H1 (cell line): ENCODE results near the gene CSF2. TPM values are rescaled to one million over a fixed set of nuclear protein-coding genes. Genes with fewer than 3 reads are reported as not detected.

Experiments
- CTCF ChIA-PET: fragments of 300-600 bp; sonication (Branson Sonifier 250); formaldehyde crosslinking; loops from one replicate; lab custom pipeline; 2021; ENCODE audit not compliant: partially characterized antibody; lab: Charles Lee
- POLR2A ChIA-PET: fragments of 300-600 bp; sonication (Branson Sonifier 250); formaldehyde crosslinking; loops from one replicate; lab custom pipeline; 2021; ENCODE audit warnings: inconsistent platforms; ENCODE audit not compliant: partially characterized antibody; lab: Charles Lee
- DNase-seq, 2 experiments: peaks; one replicate each; pipeline versions ENCODE4 v3.0.0 to v3.0.0-alpha.2; 2010 to 2022; ENCODE audit warnings: low spot score in 2 of 2, low read depth in 1 of 2, mixed read lengths in 1 of 2
- FAIRE-seq: peaks from 2 replicates; lab custom pipeline; 2011; peaks lifted over from hg19 to GRCh38; lab: Jason Lieb, UNC
- H2AFZ ChIP-seq: 2 replicates; pipeline ENCODE4 v1.8.1; 2012; ENCODE audit warnings: low read length, inconsistent platforms
- H2AK5ac ChIP-seq: 2 replicates; pipeline ENCODE4 v1.6.1; 2013; ENCODE audit warnings: low read depth, low read length
- H2BK120ac ChIP-seq: replicated peaks from 2 replicates; pipeline ENCODE3; 2013; ENCODE audit warnings: low read depth, low read length, inconsistent platforms
- H2BK12ac ChIP-seq: 2 replicates; pipeline ENCODE4 v1.6.1; 2013; ENCODE audit warnings: low read depth, low read length
- H2BK15ac ChIP-seq: 2 replicates; pipeline ENCODE4 v1.6.1; 2013; ENCODE audit warnings: low read length
- H2BK20ac ChIP-seq: 2 replicates; pipeline ENCODE4 v1.6.1; 2013; ENCODE audit warnings: low read length
- H2BK5ac ChIP-seq: 2 replicates; pipeline ENCODE4 v1.6.1; 2013; ENCODE audit warnings: low read depth, low read length
- H3K14ac ChIP-seq: 2 replicates; pipeline ENCODE4 v1.6.1; 2013; ENCODE audit warnings: inconsistent platforms; ENCODE audit not compliant: insufficient read length
- H3K18ac ChIP-seq: 2 replicates; pipeline ENCODE4 v1.6.1; 2013; ENCODE audit warnings: low read length; ENCODE audit errors: extremely low read depth
- H3K23ac ChIP-seq: 2 replicates; pipeline ENCODE4 v1.6.1; 2013; ENCODE audit warnings: inconsistent platforms; ENCODE audit not compliant: insufficient read length
- H3K23me2 ChIP-seq: 2 replicates; pipeline ENCODE4 v1.6.1; 2013; ENCODE audit warnings: low read depth, low read length
- H3K27ac ChIP-seq: 2 replicates; pipeline ENCODE4 v1.6.1; 2011; ENCODE audit warnings: low read depth, low read length, inconsistent platforms
- H3K27me3 ChIP-seq, 4 experiments: replicated peaks in 1 of 4; 1 replicate in 1 of 4; 2 replicates in 3 of 4; pipeline versions ENCODE4 v1.6.1 to v1.8.1; 2011 to 2013; ENCODE audit warnings: low read length in 3 of 4, mild to moderate bottlenecking in 3 of 4, inconsistent platforms in 2 of 4, mixed read lengths in 2 of 4, moderate library complexity in 1 of 4; ENCODE audit not compliant: control insufficient read depth in 3 of 4, insufficient read depth in 3 of 4; ENCODE audit errors: extremely low read depth in 1 of 4
- H3K36me3 ChIP-seq, 4 experiments: 2 replicates each; pipeline versions ENCODE4 v1.6.1 to v1.8.1; 2011 to 2013; ENCODE audit warnings: mild to moderate bottlenecking in 4 of 4, low read length in 3 of 4, moderate library complexity in 2 of 4, control low read depth in 1 of 4, inconsistent platforms in 1 of 4; ENCODE audit not compliant: insufficient read depth in 4 of 4, control insufficient read depth in 2 of 4
- H3K4ac ChIP-seq: replicated peaks from 2 replicates; pipeline ENCODE3; 2013; ENCODE audit warnings: low read length, low read depth, mixed read lengths, inconsistent platforms; ENCODE audit not compliant: insufficient read length
- H3K4me1 ChIP-seq, 4 experiments: replicated peaks in 1 of 4; 1 replicate in 1 of 4; 2 replicates in 3 of 4; pipeline versions ENCODE4 v1.6.1 to v1.8.1; 2011 to 2013; ENCODE audit warnings: low read length in 3 of 4, inconsistent platforms in 2 of 4, mixed read lengths in 1 of 4; ENCODE audit not compliant: insufficient read depth in 4 of 4, control insufficient read depth in 3 of 4
- H3K4me2 ChIP-seq, 2 experiments: 2 replicates each; pipeline versions ENCODE4 v1.6.1 to v1.8.1; 2011 to 2013; ENCODE audit warnings: low read depth in 2 of 2, low read length in 2 of 2, control low read depth in 1 of 2, inconsistent platforms in 1 of 2, mild to moderate bottlenecking in 1 of 2; ENCODE audit not compliant: insufficient read depth in 1 of 2
- H3K4me3 ChIP-seq, 4 experiments: fragments of 200-600, 300-600 bp in 1 of 4; sonication (generic), shearing (Covaris generic), sonication (Bioruptor Twin) in 1 of 4; 2 replicates each; pipeline versions ENCODE4 v1.5.1 to v1.8.1; 2011 to 2016; ENCODE audit warnings: low read length in 4 of 4, low read depth in 3 of 4, control low read depth in 2 of 4, inconsistent platforms in 2 of 4, mild to moderate bottlenecking in 2 of 4, mixed read lengths in 1 of 4, moderate library complexity in 1 of 4; ENCODE audit not compliant: insufficient read depth in 2 of 4; ENCODE audit errors: extremely low read depth in 1 of 4
- H3K56ac ChIP-seq: replicated peaks from 2 replicates; pipeline ENCODE3; 2013; ENCODE audit warnings: low read depth, mild to moderate bottlenecking, mixed read lengths, low read length, inconsistent platforms; ENCODE audit not compliant: insufficient read length
- H3K79me1 ChIP-seq: 2 replicates; pipeline ENCODE4 v1.6.1; 2013; ENCODE audit warnings: low read depth, low read length, control low read depth
- H3K79me2 ChIP-seq, 2 experiments: 2 replicates each; pipeline versions ENCODE4 v1.6.1 to v1.8.1; 2012 to 2013; ENCODE audit warnings: low read length in 2 of 2, mild to moderate bottlenecking in 2 of 2, inconsistent platforms in 1 of 2; ENCODE audit not compliant: insufficient read depth in 2 of 2, control insufficient read depth in 1 of 2
- H3K9ac ChIP-seq, 4 experiments: replicated peaks in 1 of 4; 1 replicate in 1 of 4; 2 replicates in 3 of 4; pipeline versions ENCODE4 v1.6.1 to v1.8.1; 2011 to 2013; ENCODE audit warnings: low read depth in 3 of 4, low read length in 3 of 4, control low read depth in 2 of 4, mild to moderate bottlenecking in 2 of 4, moderate library complexity in 2 of 4, inconsistent platforms in 1 of 4; ENCODE audit errors: extremely low read depth in 1 of 4
- H3K9me3 ChIP-seq, 2 experiments: 2 replicates each; pipeline versions ENCODE4 v1.6.1 to v1.8.1; 2012 to 2013; ENCODE audit warnings: mild to moderate bottlenecking in 2 of 2, moderate library complexity in 2 of 2, control low read depth in 1 of 2, inconsistent platforms in 1 of 2, low read depth in 1 of 2, low read length in 1 of 2, mixed read lengths in 1 of 2; ENCODE audit not compliant: insufficient read depth in 2 of 2
- H4K20me1 ChIP-seq, 2 experiments: replicated peaks in 1 of 2; 2 replicates each; pipeline versions ENCODE3 to v1.8.1; 2011 to 2013; ENCODE audit warnings: inconsistent platforms in 2 of 2, low read length in 2 of 2, mild to moderate bottlenecking in 1 of 2; ENCODE audit not compliant: insufficient read depth in 2 of 2, control insufficient read depth in 1 of 2
- H4K5ac ChIP-seq: 2 replicates; pipeline ENCODE4 v1.6.1; 2013; ENCODE audit warnings: low read length, low read depth, mixed read lengths, inconsistent platforms; ENCODE audit not compliant: insufficient read length
- H4K8ac ChIP-seq: 2 replicates; pipeline ENCODE4 v1.8.0; 2013; ENCODE audit warnings: mild to moderate bottlenecking, moderate library complexity, low read length, inconsistent platforms; ENCODE audit not compliant: insufficient read depth; ENCODE audit errors: extremely low read depth
- H4K91ac ChIP-seq: replicated peaks from 2 replicates; pipeline ENCODE3; 2013; ENCODE audit warnings: low read length, mixed read lengths, inconsistent platforms; ENCODE audit not compliant: insufficient read length
- SAP30 ChIP-seq: fragments of 300-600 bp; sonication (generic); IDR thresholded peaks from 2 replicates; pipeline ENCODE4 v1.7.1; 2012; ENCODE audit warnings: low read length, moderate library complexity, mild to moderate bottlenecking, inconsistent platforms; ENCODE audit not compliant: insufficient read depth, insufficient replicate concordance
- SRF ChIP-seq: IDR thresholded peaks from 2 replicates; pipeline ENCODE4 v1.6.1; 2011; ENCODE audit warnings: mild to moderate bottlenecking, low read depth, low read length, moderate library complexity
- WGBS, 2 experiments: shearing (Covaris generic) in 1 of 2; methylation state at CpG; one replicate each; pipeline versions ENCODE4 v1.1.6 to v1.1.7; 2013 to 2015; ENCODE audit warnings: low lambda C conversion rate in 2 of 2, mixed read lengths in 2 of 2, inconsistent platforms in 1 of 2, low coverage in 1 of 2, missing lambda C conversion rate in 1 of 2; ENCODE audit not compliant: insufficient replicate concordance in 2 of 2, insufficient coverage in 1 of 2, insufficient read length in 1 of 2; ENCODE audit errors: extremely low coverage in 1 of 2, missing lambda C conversion rate in 1 of 2; 5-methylcytosine and 5-hydroxymethylcytosine counted together
- polyA plus RNA-seq, 7 experiments: library from polyadenylated mRNA; depleted of rRNA in 3 of 7; stranded (reverse) in 5 of 7; unstranded in 2 of 7; fragments of >200 nt in 5 of 7; fragments of 200-250 nt in 2 of 7; gene quantifications; 1 replicate in 5 of 7; 2 replicates in 1 of 7; 4 replicates in 1 of 7; pipeline versions ENCODE4 v1.2.1 to v1.2.3, GENCODE V29; 2011 to 2013; ENCODE audit warnings: missing spikeins in 2 of 7, mixed read lengths in 2 of 7
- total RNA-seq: library from RNA; stranded (reverse); fragmentation: NEBNext Ultra II Directional; extraction: Animal tissue kit (Norgen Biotek cat#: 25700); gene quantifications from 2 replicates; pipeline ENCODE4 v1.2.1, GENCODE V29; 2021

Gene CSF2
- total and polyA plus RNA-seq, 2 of the 8 experiments (the other 6 are each of a cell fraction or from before 2014, with no cell fraction given), result not detected

GRCh38 chr5:132072070-132072469 lies 1.5 kb upstream of the CSF2 start:
- no peak overlapping the region for H2BK15ac ChIP-seq
- H3K4me3 ChIP-seq, result no peak overlapping the region
- H3K9me3 ChIP-seq, result no peaks in the 10 kb centered on the region
- no peak overlapping the region for H2AFZ ChIP-seq
- no peak overlapping the region for H2AK5ac ChIP-seq
- no peak overlapping the region for H3K4me2 ChIP-seq
- ChIA-PET CTCF (interaction anchor here (1.0 to 3.7 kb wide), 3 partner anchors 8 to 200 kb away, joined by 3 to 26 read pairs (median 4); no protein-coding TSS in a partner anchor), POLR2A (no interaction called here)
- no peak overlapping the region for H2BK20ac ChIP-seq
- no peak overlapping the region for H4K5ac ChIP-seq
- no peak overlapping the region for H3K14ac ChIP-seq
- H4K91ac ChIP-seq, result no peak overlapping the region
- H3K4ac ChIP-seq, result no peak overlapping the region
- H3K9ac ChIP-seq, result no peak overlapping the region
- H3K4me1 ChIP-seq, result peaks cover 0 to 2% (median 0%) of the 10 kb centered on the region in 4 experiments; a peak in 1 of 7 replicates
- 84% methylated on average over 4 of the region's 4 CpGs; no CpG with 5 or more reads in 1 of the 2 experiments for WGBS, 2 experiments
- H4K8ac ChIP-seq, result no peak overlapping the region
- no peaks in the 10 kb centered on the region for H3K27me3 ChIP-seq
- H3K36me3 ChIP-seq, result no peaks in the 10 kb centered on the region
- DNase-seq, result no peak
- no peak overlapping the region for H3K23ac ChIP-seq
- H2BK5ac ChIP-seq, result no peak overlapping the region
- no peaks in the 10 kb centered on the region for H3K79me2 ChIP-seq
- no peaks in the 10 kb centered on the region for H3K23me2 ChIP-seq
- no peak overlapping the region for H3K56ac ChIP-seq
- H2BK12ac ChIP-seq, result no peak overlapping the region
- H2BK120ac ChIP-seq, result no peak overlapping the region
- no peak for TF ChIP-seq SAP30
- TF ChIP-seq SRF, result no peak
- H3K79me1 ChIP-seq, result no peaks in the 10 kb centered on the region
- no peak overlapping the region for H3K27ac ChIP-seq
- H3K18ac ChIP-seq, result no peak overlapping the region
- no peak for FAIRE-seq
- H4K20me1 ChIP-seq, result no peaks in the 10 kb centered on the region
